Body of pancreas (tissue), 4 donors: ENCODE measurements around the gene ZBTB48. TPM values are rescaled to one million over a fixed set of nuclear protein-coding genes. Genes with fewer than 3 reads are reported as not detected.

Experiments used
- ATAC-seq: fragments of 150-250 bp; one replicate; pipeline ENCODE4 v1.9.1; 2016
- DNase-seq, 4 donors: peaks; one replicate each; pipeline ENCODE4 v3.0.0-alpha.2; 2019
- H3K27ac ChIP-seq, 4 donors: fragments of 200-600 bp; sonication (generic); 1 replicate in 3 of 4; 2 replicates in 1 of 4; pipeline versions ENCODE4 v1.5.1 to v1.6.1; 2016 to 2019; ENCODE audit warnings: mild to moderate bottlenecking in 1 of 4, mixed read lengths in 1 of 4, moderate library complexity in 1 of 4
- H3K27me3 ChIP-seq, 2 donors: fragments of 200-600 bp; sonication (generic); one replicate each; pipeline ENCODE4 v1.6.0; 2016; ENCODE audit warnings: mild to moderate bottlenecking in 1 of 2
- H3K36me3 ChIP-seq, 2 donors: fragments of 200-600 bp; sonication (generic); replicated peaks in 1 of 2; 2 replicates each; pipeline ENCODE4 v1.5.1; 2016; ENCODE audit warnings: low read depth in 2 of 2; ENCODE audit not compliant: insufficient read depth in 1 of 2
- H3K4me1 ChIP-seq: fragments of 200-600 bp; sonication (generic); one replicate; pipeline ENCODE4 v1.6.0; 2016
- H3K4me3 ChIP-seq, 2 donors: fragments of 200-600 bp; sonication (generic); 1 replicate in 1 of 2; 2 replicates in 1 of 2; pipeline ENCODE4 v1.5.1; 2016 to 2019
- H3K9me3 ChIP-seq, 3 donors: fragments of 200-600 bp; sonication (generic); 1 replicate in 2 of 3; 2 replicates in 1 of 3; pipeline ENCODE4 v1.5.1; 2016
- CTCF ChIP-seq, 7 experiments: fragments of 450-650 bp in 4 of 7; fragments of 200-600 bp in 3 of 7; sonication (generic) in 3 of 7; IDR thresholded peaks; one replicate each; pipeline ENCODE4 v1.5.1; 2016 to 2019; ENCODE audit warnings: antibody characterized with exemption in 7 of 7
- POLR2A ChIP-seq, 3 donors: fragments of 450-650 bp; IDR thresholded peaks; one replicate each; pipeline ENCODE4 v1.6.1; 2016; ENCODE audit warnings: antibody characterized with exemption in 3 of 3, mild to moderate bottlenecking in 2 of 3
- WGBS, 2 donors: methylation state at CpG; one replicate each; pipeline ENCODE4 v1.1.5; 2017; 5-methylcytosine and 5-hydroxymethylcytosine counted together
- intact Hi-C: fragments of 100-400 bp; cut with DNase I; formaldehyde crosslinking; loops from one replicate; pipeline ENCODE4 v1.15.1; 2023
- total RNA-seq, 2 donors: library from RNA; depleted of rRNA; stranded (reverse); fragments of >200 nt; gene quantifications; one replicate each; pipeline ENCODE4 v1.1.0, GENCODE V29; 2016

ZBTB48 gene
- total RNA-seq, 2 donors from 2014 or later = 17.4 to 37.6 TPM

- TF ChIP-seq CTCF (IDR thresholded peaks at IDR 0.05) = no peak
- TF ChIP-seq POLR2A (IDR thresholded peaks at IDR 0.05) = no peak
- WGBS, 2 donors = 72% methylated on average over 10 of the region's 11 CpGs; no CpG with 5 or more reads in 1 of the 2 donors
- H3K27me3 ChIP-seq = no peaks in the 10 kb centered on the region
- no peak overlapping the region for H3K4me3 ChIP-seq
- peaks cover 49% of the 10 kb centered on the region for H3K4me1 ChIP-seq
- H3K27ac ChIP-seq = no peak overlapping the region
- ATAC-seq = no peak
- DNase-seq = no peak
- peaks cover 0 to 9% of the 10 kb centered on the region in 2 donors for H3K36me3 ChIP-seq
- intact Hi-C loops = no loop called here
- H3K9me3 ChIP-seq = no peaks in the 10 kb centered on the region
Observed at GRCh38 chr1:6586404-6586816, 6.6 kb downstream of the ZBTB48 start.

GRCh38 chr1:6587261-6588005 lies 7.6 kb downstream of the ZBTB48 start:
- WGBS, 2 donors = 31 to 50% methylated on average over 3 to 12 of the region's 13 CpGs
- H3K27ac ChIP-seq = peak overlapping the region in 1 of 4 donors; percentile 42
- H3K4me3 ChIP-seq = no peak overlapping the region
- TF ChIP-seq POLR2A (IDR thresholded peaks at IDR 0.05) (peak in 1 of 3 donors; percentile 12), CTCF (IDR thresholded peaks at IDR 0.05) (no peak)
- H3K9me3 ChIP-seq = no peaks in the 10 kb centered on the region
- DNase-seq = peak in 3 of 4 donors; percentile 59 to 70 (median 64)
- no peaks in the 10 kb centered on the region for H3K27me3 ChIP-seq
- H3K36me3 ChIP-seq = peaks cover 0 to 11% of the 10 kb centered on the region in 2 donors
- ATAC-seq = peak; percentile 31
- peaks cover 39% of the 10 kb centered on the region for H3K4me1 ChIP-seq
- intact Hi-C loops = no loop called here

GRCh38 chr1:6588128-6588892 lies 8.5 kb downstream of the ZBTB48 start:
- 66% methylated on average over 12 to 24 of the region's 25 CpGs for WGBS, 2 donors
- Histone ChIP-seq H3K27me3 (no peaks in the 10 kb centered on the region), H3K4me3 (no peak overlapping the region), H3K4me1 (peaks cover 30% of the 10 kb centered on the region), H3K27ac (peak overlapping the region in 1 of 4 donors; percentile 42), H3K9me3 (no peaks in the 10 kb centered on the region), H3K36me3 (peaks cover under 1 to 19% of the 10 kb centered on the region in 2 donors)
- peak in 1 of 4 donors; percentile 41 for DNase-seq
- intact Hi-C loops = no loop called here
- no peak for ATAC-seq
- no peak for TF ChIP-seq POLR2A (IDR thresholded peaks at IDR 0.05)
- TF ChIP-seq CTCF (IDR thresholded peaks at IDR 0.05) = no peak

GRCh38 chr1:6588893-6589520 lies 9.2 kb downstream of the ZBTB48 start:
- DNase-seq = no peak

More at GRCh38 chr1:6588893-6589520, 9.2 kb downstream of the ZBTB48 start:
- WGBS, 2 donors = 83 to 94% methylated on average over 3 to 15 of the region's 24 CpGs
- TF ChIP-seq POLR2A (IDR thresholded peaks at IDR 0.05) (no peak), CTCF (IDR thresholded peaks at IDR 0.05) (no peak)
- Histone ChIP-seq H3K36me3 (peaks cover 7 to 26% of the 10 kb centered on the region in 2 donors), H3K27ac (peak overlapping the region in 1 of 4 donors; percentile 20), H3K4me3 (no peak overlapping the region), H3K4me1 (peaks cover 29% of the 10 kb centered on the region), H3K9me3 (no peaks in the 10 kb centered on the region), H3K27me3 (no peaks in the 10 kb centered on the region)
- intact Hi-C loops = no loop called here
- no peak for ATAC-seq
